OCI-LY7 (cell line): Measurements from ENCODE around the gene MRNIP. TPM values are rescaled to one million over a fixed set of nuclear protein-coding genes. Genes with fewer than 3 reads are reported as not detected.

ENCODE experiments used
- BruUV-seq: library from RNA; stranded (reverse); fragments of 400-500 nt; replicated peaks from 2 replicates; lab custom pipeline; 2021; lab: Mats Ljungman, UMichigan
- CTCF ChIA-PET: fragments of 300-600 bp; sonication (Branson Sonifier 250); formaldehyde crosslinking; loops from one replicate; lab custom pipeline; 2022; ENCODE audit warnings: antibody characterized with exemption; ENCODE audit not compliant: unreplicated experiment; lab: Charles Lee
- POLR2A ChIA-PET: fragments of 300-600 bp; sonication (Branson Sonifier 250); formaldehyde crosslinking; loops from one replicate; lab custom pipeline; 2022; ENCODE audit warnings: antibody characterized with exemption; lab: Charles Lee
- DNase-seq: peaks from one replicate; pipeline ENCODE4 v3.0.0-alpha.2; 2015; ENCODE audit warnings: low spot score
- H2AFZ ChIP-seq: fragments of 200-600 bp; sonication (generic), shearing (Covaris generic); 2 replicates; pipeline ENCODE4 v1.6.1; 2014; ENCODE audit warnings: mild to moderate bottlenecking, antibody characterized with exemption, low read length, moderate library complexity
- H3K27ac ChIP-seq: fragments of 200-600 bp; sonication (generic); 2 replicates; pipeline ENCODE4 v1.5.1; 2014; ENCODE audit warnings: mixed run types, low read depth, mild to moderate bottlenecking, moderate library complexity, low read length, inconsistent platforms; ENCODE audit not compliant: poor library complexity, severe bottlenecking
- H3K36me3 ChIP-seq: fragments of 200-600 bp; sonication (generic); 2 replicates; pipeline ENCODE4 v1.6.1; 2014; ENCODE audit warnings: mild to moderate bottlenecking, antibody characterized with exemption, low read length, moderate library complexity, mixed read lengths; ENCODE audit not compliant: insufficient read depth
- H3K4me1 ChIP-seq: fragments of 200-600 bp; sonication (generic); 2 replicates; pipeline ENCODE4 v1.5.1; 2014; ENCODE audit warnings: mild to moderate bottlenecking, low read length; ENCODE audit not compliant: insufficient read depth, poor library complexity, severe bottlenecking
- H3K4me2 ChIP-seq: fragments of 200-600 bp; sonication (generic); 2 replicates; pipeline ENCODE4 v1.6.1; 2014; ENCODE audit warnings: mild to moderate bottlenecking, low read length
- H3K4me3 ChIP-seq: fragments of 200-600 bp; sonication (generic); 2 replicates; pipeline ENCODE4 v1.5.1; 2014; ENCODE audit warnings: mild to moderate bottlenecking, low read depth, low read length; ENCODE audit not compliant: poor library complexity, severe bottlenecking
- H3K79me2 ChIP-seq: fragments of 200-600 bp; sonication (generic); 2 replicates; pipeline ENCODE4 v1.6.1; 2016; ENCODE audit warnings: low read depth, mild to moderate bottlenecking, low read length, moderate library complexity, mixed read lengths; ENCODE audit not compliant: insufficient read depth
- H3K9me2 ChIP-seq: fragments of 200-600 bp; sonication (generic); 2 replicates; pipeline ENCODE4 v1.6.1; 2016; ENCODE audit warnings: mild to moderate bottlenecking, low read length, mixed read lengths; ENCODE audit not compliant: insufficient read depth
- H3K9me3 ChIP-seq: fragments of 200-600 bp; sonication (generic); 2 replicates; pipeline ENCODE4 v1.6.1; 2014; ENCODE audit warnings: mild to moderate bottlenecking, mixed run types, low read length, mixed read lengths
- H4K20me1 ChIP-seq: fragments of 200-600 bp; sonication (generic); 2 replicates; pipeline ENCODE4 v1.6.1; 2014; ENCODE audit warnings: mild to moderate bottlenecking, antibody characterized with exemption, low read length, moderate library complexity, mixed read lengths; ENCODE audit not compliant: insufficient read depth
- EZH2phosphoT487 ChIP-seq: fragments of 200-600 bp; sonication (generic); IDR thresholded peaks from 2 replicates; pipeline ENCODE4 v1.6.1; 2018; ENCODE audit warnings: low read depth, borderline replicate concordance, mild to moderate bottlenecking, mixed run types, antibody characterized with exemption, low read length, moderate library complexity, mixed read lengths
- intact Hi-C: fragments of 100-400 bp; cut with micrococcal nuclease; formaldehyde crosslinking; loops from one replicate; pipeline ENCODE4 v1.10.0; 2022; ENCODE audit not compliant: unreplicated experiment
- total RNA-seq, 2 experiments: library from RNA; depleted of rRNA in 1 of 2; stranded (reverse); fragments of >200 nt in 1 of 2; shearing (Covaris generic) in 1 of 2; gene quantifications; 2 replicates each; pipeline ENCODE4 v1.2.3, GENCODE V29; 2014 to 2022
- TF ChIP-seq, protein P1 (sequence below): fragments of 200-600 bp; sonication (generic); conservative IDR thresholded peaks from 2 replicates; pipeline ENCODE4 v1.5.1; 2014; ENCODE audit warnings: mild to moderate bottlenecking, antibody characterized with exemption, low read length, moderate library complexity, mixed read lengths

The MRNIP gene
- total RNA-seq, 2 experiments from 2014 or later: 70.5 to 78.7 TPM

GRCh38 chr5:179866241-179867078, 7.8 kb upstream of the MRNIP start:
- Histone ChIP-seq H3K9me3 (peaks cover 5% of the 10 kb centered on the region; the same call in 1 of the 2 replicates), H3K36me3 (peaks cover 87% of the 10 kb centered on the region), H2AFZ (no peak overlapping the region), H3K4me2 (no peak overlapping the region), H3K4me3 (no peak overlapping the region), H3K9me2 (no peaks in the 10 kb centered on the region), H3K79me2 (no peaks in the 10 kb centered on the region), H3K27ac (peak overlapping the region; percentile 21), H3K4me1 (peaks cover 10% of the 10 kb centered on the region), H4K20me1 (no peaks in the 10 kb centered on the region)
- intact Hi-C loops: loop anchor here (1.0 kb wide), 1 partner anchor 109 kb away; no protein-coding TSS in a partner anchor
- BruUV-seq: no TSS peak
- CTCF ChIA-PET: no interaction called here
- TF ChIP-seq EZH2phosphoT487: no peak
- TF ChIP-seq, protein P1, sequence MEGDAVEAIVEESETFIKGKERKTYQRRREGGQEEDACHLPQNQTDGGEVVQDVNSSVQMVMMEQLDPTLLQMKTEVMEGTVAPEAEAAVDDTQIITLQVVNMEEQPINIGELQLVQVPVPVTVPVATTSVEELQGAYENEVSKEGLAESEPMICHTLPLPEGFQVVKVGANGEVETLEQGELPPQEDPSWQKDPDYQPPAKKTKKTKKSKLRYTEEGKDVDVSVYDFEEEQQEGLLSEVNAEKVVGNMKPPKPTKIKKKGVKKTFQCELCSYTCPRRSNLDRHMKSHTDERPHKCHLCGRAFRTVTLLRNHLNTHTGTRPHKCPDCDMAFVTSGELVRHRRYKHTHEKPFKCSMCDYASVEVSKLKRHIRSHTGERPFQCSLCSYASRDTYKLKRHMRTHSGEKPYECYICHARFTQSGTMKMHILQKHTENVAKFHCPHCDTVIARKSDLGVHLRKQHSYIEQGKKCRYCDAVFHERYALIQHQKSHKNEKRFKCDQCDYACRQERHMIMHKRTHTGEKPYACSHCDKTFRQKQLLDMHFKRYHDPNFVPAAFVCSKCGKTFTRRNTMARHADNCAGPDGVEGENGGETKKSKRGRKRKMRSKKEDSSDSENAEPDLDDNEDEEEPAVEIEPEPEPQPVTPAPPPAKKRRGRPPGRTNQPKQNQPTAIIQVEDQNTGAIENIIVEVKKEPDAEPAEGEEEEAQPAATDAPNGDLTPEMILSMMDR: peak; percentile 70
- DNase-seq: peak; percentile 63
- POLR2A ChIA-PET: no interaction called here

- Histone ChIP-seq H3K4me1 (peaks cover 10% of the 10 kb centered on the region), H2AFZ (no peak overlapping the region), H3K27ac (no peak overlapping the region), H3K4me3 (no peak overlapping the region), H3K9me2 (no peaks in the 10 kb centered on the region), H3K36me3 (peaks cover 84% of the 10 kb centered on the region), H3K4me2 (no peak overlapping the region), H3K9me3 (peaks cover 5% of the 10 kb centered on the region; the same call in 1 of the 2 replicates), H3K79me2 (no peaks in the 10 kb centered on the region), H4K20me1 (no peaks in the 10 kb centered on the region)
- intact Hi-C loops: loop anchor here (1.0 kb wide), 1 partner anchor 110 kb away; no protein-coding TSS in a partner anchor
- no peak for TF ChIP-seq EZH2phosphoT487
- no TSS peak for BruUV-seq
- CTCF ChIA-PET: no interaction called here
- no peak for DNase-seq
- POLR2A ChIA-PET: no interaction called here
These were observed 7.0 kb upstream of the MRNIP start for GRCh38 chr5:179865491-179866240.

GRCh38 chr5:179864686-179865085, 6.1 kb upstream of the MRNIP start:
- intact Hi-C loops: no loop called here
- H4K20me1 ChIP-seq: no peaks in the 10 kb centered on the region
- H3K9me2 ChIP-seq: no peaks in the 10 kb centered on the region
- no peaks in the 10 kb centered on the region for H3K79me2 ChIP-seq
- H3K4me1 ChIP-seq: peaks cover 10% of the 10 kb centered on the region
- POLR2A ChIA-PET: no interaction called here
- no peak overlapping the region for H2AFZ ChIP-seq
- H3K27ac ChIP-seq: no peak overlapping the region
- H3K4me3 ChIP-seq: no peak overlapping the region
- BruUV-seq: no TSS peak
- H3K9me3 ChIP-seq: peaks cover 5% of the 10 kb centered on the region; the same call in 1 of the 2 replicates
- peaks cover 74% of the 10 kb centered on the region for H3K36me3 ChIP-seq
- no peak overlapping the region for H3K4me2 ChIP-seq
- CTCF ChIA-PET: no interaction called here
- no peak for DNase-seq
- TF ChIP-seq EZH2phosphoT487: no peak
- TF ChIP-seq, protein P1: no peak
